HL-60 (cell line): ENCODE results near the gene UBA6.

Source experiments
- DNase-seq, 2 experiments: peaks; one replicate each; pipeline ENCODE4 v3.0.0-alpha.2; 2010 to 2020; ENCODE audit warnings: low read depth in 1 of 2, low spot score in 1 of 2
- H3K27ac ChIP-seq: fragments of 250-450 bp; sonication (Bioruptor Pico); replicated peaks from 2 replicates; pipeline ENCODE4 v1.5.1; 2020; ENCODE audit warnings: mild to moderate bottlenecking, moderate library complexity
- H3K27me3 ChIP-seq: fragments of 250-450 bp; sonication (Bioruptor Pico); 2 replicates; pipeline ENCODE4 v1.5.1; 2021; ENCODE audit warnings: mild to moderate bottlenecking, moderate library complexity; ENCODE audit not compliant: insufficient read depth, poor library complexity, severe bottlenecking
- H3K4me3 ChIP-seq: replicated peaks from 2 replicates; pipeline ENCODE4 v1.5.1; 2011; ENCODE audit warnings: mild to moderate bottlenecking, control low read depth, low read length; ENCODE audit not compliant: insufficient read depth
- CTCF ChIP-seq: IDR thresholded peaks from one replicate; pipeline ENCODE4 v1.5.1; 2011; ENCODE audit warnings: low read length, control low read depth, inconsistent platforms; ENCODE audit not compliant: insufficient read depth
- GABPA ChIP-seq: IDR thresholded peaks from 2 replicates; pipeline ENCODE4 v1.6.1; 2012; ENCODE audit warnings: low read depth
- POLR2AphosphoS5 ChIP-seq: IDR thresholded peaks from 2 replicates; pipeline ENCODE4 v1.6.1; 2012; ENCODE audit warnings: low read depth
- SPI1 ChIP-seq: IDR thresholded peaks from 2 replicates; pipeline ENCODE4 v1.6.1; 2012; ENCODE audit warnings: low read depth, mild to moderate bottlenecking, borderline replicate concordance
- TF ChIP-seq, protein P1 (sequence below): IDR thresholded peaks from 2 replicates; pipeline ENCODE4 v1.6.1; 2012; ENCODE audit warnings: low read depth; ENCODE audit not compliant: insufficient replicate concordance

UBA6 gene

DNA sequence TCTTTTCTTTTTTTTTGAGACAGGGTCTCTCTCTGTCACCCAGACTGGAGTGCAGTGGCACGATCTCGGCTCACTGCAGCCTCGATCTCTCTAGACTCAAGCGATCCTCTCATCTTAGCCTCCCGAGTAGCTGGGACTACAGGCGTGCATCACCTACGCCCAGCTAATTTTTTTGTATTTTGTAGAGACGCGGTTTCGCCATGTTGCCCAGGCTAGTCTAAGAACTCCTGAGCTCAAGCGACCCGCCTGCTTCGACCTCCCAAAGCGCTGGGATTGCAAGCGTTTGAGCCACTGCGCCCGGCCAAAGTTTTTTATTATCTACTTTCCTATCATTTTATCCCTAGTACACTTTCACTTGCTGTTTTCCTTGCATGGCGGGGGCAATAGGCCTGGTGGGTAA is 1.4 kb downstream of the UBA6 start:
- no peaks in the 10 kb centered on the region for H3K27me3 ChIP-seq
- no peak for TF ChIP-seq POLR2AphosphoS5
- no peak for TF ChIP-seq SPI1
- no peak for TF ChIP-seq GABPA
- no peak for TF ChIP-seq CTCF
- TF ChIP-seq, protein P1, sequence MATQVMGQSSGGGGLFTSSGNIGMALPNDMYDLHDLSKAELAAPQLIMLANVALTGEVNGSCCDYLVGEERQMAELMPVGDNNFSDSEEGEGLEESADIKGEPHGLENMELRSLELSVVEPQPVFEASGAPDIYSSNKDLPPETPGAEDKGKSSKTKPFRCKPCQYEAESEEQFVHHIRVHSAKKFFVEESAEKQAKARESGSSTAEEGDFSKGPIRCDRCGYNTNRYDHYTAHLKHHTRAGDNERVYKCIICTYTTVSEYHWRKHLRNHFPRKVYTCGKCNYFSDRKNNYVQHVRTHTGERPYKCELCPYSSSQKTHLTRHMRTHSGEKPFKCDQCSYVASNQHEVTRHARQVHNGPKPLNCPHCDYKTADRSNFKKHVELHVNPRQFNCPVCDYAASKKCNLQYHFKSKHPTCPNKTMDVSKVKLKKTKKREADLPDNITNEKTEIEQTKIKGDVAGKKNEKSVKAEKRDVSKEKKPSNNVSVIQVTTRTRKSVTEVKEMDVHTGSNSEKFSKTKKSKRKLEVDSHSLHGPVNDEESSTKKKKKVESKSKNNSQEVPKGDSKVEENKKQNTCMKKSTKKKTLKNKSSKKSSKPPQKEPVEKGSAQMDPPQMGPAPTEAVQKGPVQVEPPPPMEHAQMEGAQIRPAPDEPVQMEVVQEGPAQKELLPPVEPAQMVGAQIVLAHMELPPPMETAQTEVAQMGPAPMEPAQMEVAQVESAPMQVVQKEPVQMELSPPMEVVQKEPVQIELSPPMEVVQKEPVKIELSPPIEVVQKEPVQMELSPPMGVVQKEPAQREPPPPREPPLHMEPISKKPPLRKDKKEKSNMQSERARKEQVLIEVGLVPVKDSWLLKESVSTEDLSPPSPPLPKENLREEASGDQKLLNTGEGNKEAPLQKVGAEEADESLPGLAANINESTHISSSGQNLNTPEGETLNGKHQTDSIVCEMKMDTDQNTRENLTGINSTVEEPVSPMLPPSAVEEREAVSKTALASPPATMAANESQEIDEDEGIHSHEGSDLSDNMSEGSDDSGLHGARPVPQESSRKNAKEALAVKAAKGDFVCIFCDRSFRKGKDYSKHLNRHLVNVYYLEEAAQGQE = no peak
- DNase-seq = peak in 1 of 2 experiments; percentile 28
- peak overlapping the region; percentile 91 for H3K27ac ChIP-seq
- H3K4me3 ChIP-seq = peak overlapping the region; percentile 94

- TF ChIP-seq, protein P1 = no peak
- TF ChIP-seq GABPA (no peak), CTCF (no peak), SPI1 (no peak), POLR2AphosphoS5 (no peak)
- H3K4me3 ChIP-seq = no peak overlapping the region
- DNase-seq = no peak
- H3K27me3 ChIP-seq = no peaks in the 10 kb centered on the region
- no peak overlapping the region for H3K27ac ChIP-seq
Measured at GRCh38 chr4:67697860-67698687, 2.9 kb downstream of the UBA6 start.

DNA sequence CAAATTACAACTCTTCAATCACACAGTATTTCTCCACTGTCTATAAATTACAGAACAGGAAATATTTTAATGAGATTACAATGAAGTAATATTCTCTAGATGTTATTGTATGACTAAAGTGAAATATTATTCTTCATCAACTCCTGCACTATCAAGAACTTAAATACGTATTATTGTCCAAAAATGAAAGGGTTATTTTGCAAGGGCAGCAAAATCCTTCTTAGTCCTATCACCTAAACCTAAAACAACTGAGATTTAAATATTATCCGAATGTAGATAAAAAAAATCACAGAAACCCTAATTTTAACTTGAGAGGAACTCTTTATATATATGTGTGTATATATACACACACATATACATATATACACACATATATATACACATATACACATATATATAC is 4.9 kb downstream of the UBA6 start:
- H3K4me3 ChIP-seq = no peak overlapping the region
- no peaks in the 10 kb centered on the region for H3K27me3 ChIP-seq
- H3K27ac ChIP-seq = no peak overlapping the region
- DNase-seq = no peak
- no peak for TF ChIP-seq CTCF

DNA sequence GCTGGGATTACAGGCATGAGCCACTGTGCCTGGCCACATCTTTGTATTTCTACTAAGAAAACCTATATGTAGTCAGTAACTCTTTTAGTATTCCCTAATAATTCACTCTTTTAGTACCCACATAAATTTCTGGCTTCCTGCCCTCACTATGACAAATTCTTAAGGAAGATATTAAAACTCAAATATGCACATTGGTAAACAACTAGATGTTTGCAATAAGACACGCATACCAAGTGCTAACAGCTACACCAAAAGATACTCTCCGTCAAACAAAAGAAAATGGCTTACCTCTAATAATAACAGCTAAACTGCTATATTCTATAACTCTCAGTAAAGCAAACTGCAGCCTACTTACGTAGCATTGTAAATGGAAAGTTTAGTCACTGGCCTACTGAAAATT is 6.3 kb downstream of the UBA6 start:
- no peak for TF ChIP-seq SPI1
- no peak overlapping the region for H3K27ac ChIP-seq
- no peak overlapping the region for H3K4me3 ChIP-seq
- no peaks in the 10 kb centered on the region for H3K27me3 ChIP-seq
- no peak for DNase-seq
